Activated naive CD8-positive, alpha-beta T cell treated with anti-CD3 and anti-CD28 coated beads, Interleukin-2, amount 50 U/mL, for 24 hours (primary cell): ENCODE results near the gene C1QTNF12.
"Not testable (repeated sequence)": the region's sequence is repeated elsewhere in the genome, so short reads cannot be mapped to it uniquely, and the experiment has no call there.

ENCODE experiments used
- ATAC-seq: fragments of 150-1000 bp; cut with Tn5 transposase; one replicate; pipeline ENCODE4 v1.10.0; 2021
- DNase-seq: peaks from one replicate; pipeline ENCODE4 v3.0.0; 2021
- H3K27ac Mint-ChIP-seq: one replicate; pipeline ENCODE4 v1.8.0; 2021; ENCODE audit warnings: mild to moderate bottlenecking, mixed read lengths
- H3K27me3 Mint-ChIP-seq: one replicate; pipeline ENCODE4 v1.8.0; 2021; ENCODE audit warnings: mixed read lengths
- H3K36me3 Mint-ChIP-seq: one replicate; pipeline ENCODE4 v1.8.0; 2021; ENCODE audit warnings: low read depth, mixed read lengths
- H3K4me1 Mint-ChIP-seq: one replicate; pipeline ENCODE4 v1.8.0; 2021; ENCODE audit warnings: mixed read lengths
- H3K4me3 Mint-ChIP-seq: one replicate; pipeline ENCODE4 v1.8.0; 2021; ENCODE audit warnings: mild to moderate bottlenecking, moderate library complexity, mixed read lengths
- H3K9me3 Mint-ChIP-seq: one replicate; pipeline ENCODE4 v1.8.0; 2021; ENCODE audit warnings: mixed read lengths

C1QTNF12 gene

DNA sequence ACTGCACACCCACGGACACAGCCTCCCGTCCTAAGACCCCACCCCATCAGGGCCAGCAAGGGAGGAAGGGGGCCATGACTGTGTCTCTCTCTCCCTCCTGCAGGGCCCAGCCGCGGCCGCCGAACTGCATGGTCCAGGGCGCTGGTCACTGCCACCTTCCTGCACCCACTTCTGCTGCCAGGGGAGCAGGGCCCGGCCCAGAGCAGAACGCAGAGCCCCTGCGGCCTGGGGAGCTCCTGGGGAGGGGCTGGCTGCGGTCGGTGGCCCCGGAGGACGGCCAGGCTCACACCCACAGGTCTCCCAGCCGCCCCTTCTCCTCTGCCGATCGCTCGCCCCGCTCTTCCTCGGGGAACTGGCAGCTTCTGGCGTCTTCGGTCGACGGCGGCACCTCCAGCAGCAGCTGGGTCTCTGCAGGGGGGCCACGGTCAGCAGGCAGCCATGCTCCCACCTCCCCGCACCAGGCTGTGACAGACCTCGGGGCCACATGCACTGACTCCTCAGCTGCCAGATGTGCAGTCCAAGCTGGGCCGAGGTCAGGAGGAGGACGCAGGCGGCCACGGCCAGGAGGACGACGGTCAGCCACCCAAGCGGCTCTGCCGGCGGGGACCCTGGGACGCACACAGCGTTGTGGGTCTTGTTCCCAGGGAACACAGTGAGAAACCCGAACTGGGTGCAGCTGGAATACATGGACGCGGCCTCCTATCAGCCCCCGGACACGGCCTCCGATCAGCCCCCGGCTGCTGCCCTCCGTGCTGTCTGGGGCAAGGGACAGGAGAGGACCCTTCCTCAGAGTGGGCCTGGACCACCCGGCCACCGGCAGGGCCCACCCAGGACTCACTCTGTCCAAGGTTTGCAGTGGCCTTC is 42.7 kb downstream of the C1QTNF12 start:
- no peak for ATAC-seq

GRCh38 chr1:1202831-1203560 is 43.5 kb downstream of the C1QTNF12 start:
- no peak overlapping the region for H3K4me3 Mint-ChIP-seq
- no peaks in the 10 kb centered on the region for H3K9me3 Mint-ChIP-seq
- H3K27ac Mint-ChIP-seq, result no peak overlapping the region
- DNase-seq, result no peak
- peaks cover 2% of the 10 kb centered on the region for H3K27me3 Mint-ChIP-seq
- ATAC-seq, result no peak
- no peaks in the 10 kb centered on the region for H3K36me3 Mint-ChIP-seq
- H3K4me1 Mint-ChIP-seq, result peaks cover 22% of the 10 kb centered on the region

More for the DNA sequence above, 42.7 kb downstream of the C1QTNF12 start:
- H3K9me3 Mint-ChIP-seq, result no peaks in the 10 kb centered on the region
- H3K27me3 Mint-ChIP-seq, result peaks cover 2% of the 10 kb centered on the region
- H3K4me3 Mint-ChIP-seq, result no peak overlapping the region
- no peak for DNase-seq
- H3K27ac Mint-ChIP-seq, result no peak overlapping the region
- H3K36me3 Mint-ChIP-seq, result no peaks in the 10 kb centered on the region
- peaks cover 28% of the 10 kb centered on the region for H3K4me1 Mint-ChIP-seq

- Mint-ChIP-seq H3K27me3 (no peaks in the 10 kb centered on the region), H3K4me3 (peak overlapping the region; percentile 52), H3K9me3 (no peaks in the 10 kb centered on the region), H3K36me3 (no peaks in the 10 kb centered on the region), H3K4me1 (peaks cover 12% of the 10 kb centered on the region), H3K27ac (peak overlapping the region; percentile 76)
- ATAC-seq (peak; percentile 79), DNase-seq (peak; percentile 91)
These were observed 45.4 kb downstream of the C1QTNF12 start for GRCh38 chr1:1200876-1201810.

DNA sequence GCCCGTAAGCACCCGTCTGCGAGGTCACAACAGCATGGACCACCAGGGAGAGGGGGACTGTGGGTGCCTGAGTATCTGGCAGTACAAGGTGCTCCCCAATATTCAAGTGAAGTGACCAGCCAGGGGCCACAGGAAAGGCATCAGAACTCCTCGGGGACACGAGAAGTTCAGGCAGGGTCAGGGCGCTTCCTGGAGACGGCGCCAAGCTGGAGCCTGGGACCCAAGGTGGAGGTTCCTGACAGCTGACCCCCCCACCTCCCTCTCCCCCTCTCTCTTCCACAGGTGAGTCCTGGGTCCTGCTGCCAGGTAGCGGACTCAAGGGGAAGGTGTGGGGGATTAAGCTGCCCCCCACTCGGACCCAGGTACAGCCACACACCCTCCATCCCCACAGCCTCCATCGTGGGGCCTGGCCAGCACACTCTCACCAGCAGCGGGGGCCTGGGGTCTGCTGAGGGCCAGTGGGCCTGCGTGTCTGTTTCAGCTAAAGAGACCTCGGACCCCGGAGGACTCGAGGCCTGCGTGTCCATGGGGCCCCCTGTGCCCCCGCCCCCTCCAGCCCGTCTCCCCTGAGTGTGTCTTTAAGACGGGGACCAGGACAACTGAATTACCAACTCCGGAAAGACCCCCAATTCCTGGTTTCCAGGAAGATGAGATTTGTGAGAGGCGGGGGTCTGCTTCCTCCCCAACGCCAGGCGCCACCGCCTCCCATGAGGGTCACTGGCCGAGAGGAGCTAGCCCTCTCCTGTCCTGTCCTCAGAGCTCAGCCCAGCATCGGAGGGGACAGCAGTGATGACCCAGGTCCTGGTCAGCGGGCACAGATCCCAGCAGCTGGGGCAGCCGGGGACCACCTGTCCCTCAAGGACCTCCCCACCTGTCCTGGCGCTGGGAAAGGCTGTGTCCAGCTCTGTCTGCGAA is 46.3 kb downstream of the C1QTNF12 start:
- Mint-ChIP-seq H3K4me3 (peak overlapping the region; percentile 52), H3K4me1 (peaks cover 12% of the 10 kb centered on the region), H3K27me3 (no peaks in the 10 kb centered on the region), H3K36me3 (no peaks in the 10 kb centered on the region), H3K9me3 (no peaks in the 10 kb centered on the region), H3K27ac (peak overlapping the region; percentile 76)
- DNase-seq (no peak), ATAC-seq (no peak)

DNA sequence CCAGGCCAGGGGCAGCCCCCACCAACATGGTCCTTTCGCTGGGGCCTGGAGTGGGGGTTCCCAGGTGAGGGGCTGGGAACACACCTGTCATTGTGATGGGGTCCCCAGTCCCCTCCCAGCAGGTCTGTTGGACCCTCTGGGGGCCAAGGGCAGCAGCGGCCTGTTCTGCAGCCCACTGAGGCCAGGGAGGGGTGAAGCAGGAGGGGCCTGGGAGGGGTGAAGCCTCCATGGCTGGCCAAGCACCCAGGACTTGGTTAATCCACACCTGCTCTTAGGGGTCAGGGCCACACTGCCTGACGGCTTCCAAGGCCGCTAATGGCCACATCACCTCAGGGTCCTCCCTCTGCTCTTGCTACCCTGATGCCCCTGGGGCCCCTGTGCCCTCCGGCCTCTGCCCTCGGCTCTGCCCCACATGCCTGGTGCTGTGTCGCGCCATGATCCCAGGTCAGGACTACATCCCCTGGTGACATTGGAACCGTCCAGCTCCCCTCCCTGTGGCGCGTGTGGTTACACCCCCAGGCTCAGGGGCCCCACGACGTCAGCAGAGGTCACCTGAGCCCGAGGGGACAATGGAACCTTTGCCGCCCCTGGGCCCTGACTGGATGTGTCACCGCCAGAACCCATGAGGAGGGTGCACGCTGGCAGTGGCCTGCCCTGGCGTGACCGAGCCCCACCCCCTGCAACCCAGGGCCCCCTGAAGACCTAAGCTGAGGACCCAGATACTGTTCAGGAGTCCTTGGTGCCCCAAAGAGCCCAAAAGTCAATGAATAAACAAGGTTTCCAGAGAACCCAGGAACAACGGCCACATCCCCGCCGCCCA is 47.2 kb downstream of the C1QTNF12 start:
- ATAC-seq (no peak), DNase-seq (no peak)
- Mint-ChIP-seq H3K27ac (peak overlapping the region; percentile 35), H3K36me3 (no peaks in the 10 kb centered on the region), H3K9me3 (peaks cover 4% of the 10 kb centered on the region), H3K4me1 (peaks cover 12% of the 10 kb centered on the region), H3K27me3 (no peaks in the 10 kb centered on the region), H3K4me3 (peak overlapping the region; percentile 48)

DNA sequence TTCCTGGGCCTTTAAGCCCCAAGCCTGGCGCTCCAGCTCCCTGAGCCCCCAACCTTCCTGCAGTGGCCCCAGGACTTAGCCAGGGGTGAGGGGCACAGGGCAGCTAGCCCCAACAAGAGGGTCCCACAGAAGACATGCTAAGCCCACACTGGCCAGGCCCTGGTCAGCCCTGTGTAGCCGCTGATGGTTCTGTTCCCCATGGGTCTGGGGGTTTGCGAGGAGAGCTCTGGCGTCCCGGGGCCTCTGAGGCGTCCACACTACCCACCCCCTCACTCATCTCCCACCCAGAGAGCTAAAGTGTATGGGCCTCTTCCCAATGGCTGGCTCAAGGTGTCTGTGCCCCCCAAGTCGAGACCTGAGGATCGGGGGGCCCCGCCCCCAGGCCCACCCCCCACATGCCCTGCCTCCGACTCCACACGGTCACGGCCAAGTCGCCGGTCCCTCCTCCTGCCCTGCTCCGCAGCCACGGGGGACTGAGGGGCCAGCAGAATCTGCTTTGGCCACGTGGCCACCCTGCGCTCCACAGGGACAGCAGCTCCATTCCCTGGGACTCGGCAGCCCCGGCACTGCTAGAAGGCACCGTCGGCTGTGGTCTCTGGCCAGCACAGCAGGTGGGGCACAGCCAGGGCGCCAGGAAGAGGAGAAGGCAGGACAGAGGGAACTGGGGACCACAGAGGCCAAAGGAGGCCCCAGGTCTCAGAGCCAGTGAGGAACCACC is 47.9 kb downstream of the C1QTNF12 start:
- Mint-ChIP-seq H3K27me3 (no peaks in the 10 kb centered on the region), H3K36me3 (no peaks in the 10 kb centered on the region), H3K9me3 (peaks cover 7% of the 10 kb centered on the region), H3K4me3 (no peak overlapping the region), H3K27ac (no peak overlapping the region), H3K4me1 (peaks cover 12% of the 10 kb centered on the region)
- no peak for DNase-seq
- ATAC-seq, result no peak

GRCh38 chr1:1197551-1198422 is 48.7 kb downstream of the C1QTNF12 start:
- DNase-seq, result no peak
- H3K4me1 Mint-ChIP-seq, result peaks cover 12% of the 10 kb centered on the region
- peaks cover 7% of the 10 kb centered on the region for H3K9me3 Mint-ChIP-seq
- no peak overlapping the region for H3K4me3 Mint-ChIP-seq
- ATAC-seq, result no peak
- H3K27me3 Mint-ChIP-seq, result no peaks in the 10 kb centered on the region
- no peaks in the 10 kb centered on the region for H3K36me3 Mint-ChIP-seq
- H3K27ac Mint-ChIP-seq, result no peak overlapping the region

DNA sequence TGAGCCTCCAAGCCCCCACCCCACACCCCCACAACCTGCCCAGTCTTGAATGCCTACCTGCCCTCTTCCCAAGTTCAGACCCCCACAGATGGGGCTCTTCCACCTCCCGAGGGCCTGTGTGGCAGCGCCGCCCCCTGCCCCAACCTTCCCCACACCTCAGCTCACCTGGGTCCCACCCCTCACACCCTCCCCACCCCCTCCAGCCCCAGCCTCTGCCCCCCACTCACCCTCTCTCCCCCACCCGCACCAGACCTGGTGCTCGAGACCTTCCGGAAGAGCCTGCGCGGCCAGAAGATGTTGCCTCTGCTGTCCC is 49.4 kb downstream of the C1QTNF12 start:
- no peak overlapping the region for H3K27ac Mint-ChIP-seq
- no peak for DNase-seq
- no peak overlapping the region for H3K4me3 Mint-ChIP-seq
- no peaks in the 10 kb centered on the region for H3K27me3 Mint-ChIP-seq
- peaks cover 12% of the 10 kb centered on the region for H3K4me1 Mint-ChIP-seq
- ATAC-seq, result no peak
- H3K9me3 Mint-ChIP-seq, result peaks cover 7% of the 10 kb centered on the region
- H3K36me3 Mint-ChIP-seq, result peaks cover under 1% of the 10 kb centered on the region

- Mint-ChIP-seq H3K36me3 (peaks cover 3% of the 10 kb centered on the region), H3K4me3 (no peak overlapping the region), H3K9me3 (peaks cover 12% of the 10 kb centered on the region), H3K27me3 (peaks cover 1% of the 10 kb centered on the region), H3K4me1 (peaks cover 12% of the 10 kb centered on the region), H3K27ac (no peak overlapping the region)
- DNase-seq (no peak), ATAC-seq (no peak)
These were observed 49.9 kb downstream of the C1QTNF12 start for GRCh38 chr1:1196431-1197187.

- H3K36me3 Mint-ChIP-seq, H3K27me3 Mint-ChIP-seq, H3K27ac Mint-ChIP-seq, DNase-seq, ATAC-seq, H3K4me3 Mint-ChIP-seq: not testable (repeated sequence)
- peaks cover 12% of the 10 kb centered on the region for H3K4me1 Mint-ChIP-seq
- peaks cover 12% of the 10 kb centered on the region for H3K9me3 Mint-ChIP-seq
These were observed 50.8 kb downstream of the C1QTNF12 start for GRCh38 chr1:1195726-1196125.

DNA sequence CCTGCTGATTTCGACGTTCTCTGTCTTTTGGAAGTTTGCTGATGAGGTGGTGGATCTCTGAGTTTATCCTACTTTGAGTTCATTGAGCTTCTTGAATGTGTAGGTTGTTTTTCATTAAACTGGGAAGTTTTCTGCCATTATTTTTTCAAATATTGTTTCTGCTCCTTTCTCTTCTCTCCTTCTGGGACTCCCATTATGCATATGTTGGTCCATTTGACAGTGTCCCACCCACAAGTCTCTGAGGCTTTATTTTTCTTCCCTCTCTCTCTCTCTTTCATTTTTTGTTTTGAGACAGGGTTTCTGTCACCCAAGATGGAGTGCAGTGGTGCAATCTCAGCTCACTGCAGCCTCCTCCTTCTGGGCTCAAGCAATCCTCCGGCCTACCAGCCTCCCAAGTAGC is 51.8 kb downstream of the C1QTNF12 start:
- Mint-ChIP-seq H3K36me3 (peaks cover 3% of the 10 kb centered on the region), H3K4me3 (no peak overlapping the region), H3K9me3 (peaks cover 12% of the 10 kb centered on the region), H3K27ac (no peak overlapping the region), H3K4me1 (peaks cover 2% of the 10 kb centered on the region), H3K27me3 (peaks cover 1% of the 10 kb centered on the region)
- ATAC-seq (no peak), DNase-seq (no peak)
